Activated naive CD4-positive, alpha-beta T cell (primary cell): ENCODE results near the gene FHIP1A.

Experiments
- DNase-seq, 4 experiments: peaks; one replicate each; lab custom pipeline; 2025; lab: John Stamatoyannopoulos, UW

FHIP1A gene

GRCh38 chr4:151417766-151418376 lies 8.9 kb downstream of the FHIP1A start:
- DNase-seq: no peak

GRCh38 chr4:151418385-151418784 lies 9.4 kb downstream of the FHIP1A start:
- no peak for DNase-seq

- DNase-seq: no peak
Measured at GRCh38 chr4:151418856-151419255, 9.9 kb downstream of the FHIP1A start.

GRCh38 chr4:151420250-151420807 lies 11.4 kb downstream of the FHIP1A start:
- DNase-seq: no peak

- no peak for DNase-seq
Measured at GRCh38 chr4:151422854-151423253, 13.9 kb downstream of the FHIP1A start.

- DNase-seq: no peak
Measured at GRCh38 chr4:151426513-151426912, 17.5 kb downstream of the FHIP1A start.

- no peak for DNase-seq
Measured at GRCh38 chr4:151427266-151427665, 18.3 kb downstream of the FHIP1A start.

- DNase-seq: no peak
Measured at GRCh38 chr4:151428346-151428745, 19.4 kb downstream of the FHIP1A start.

- no peak for DNase-seq
Measured at GRCh38 chr4:151429957-151430570, 21.1 kb downstream of the FHIP1A start.

GRCh38 chr4:151430740-151431457 lies 21.9 kb downstream of the FHIP1A start:
- no peak for DNase-seq

- no peak for DNase-seq
Measured at GRCh38 chr4:151431728-151432127, 22.8 kb downstream of the FHIP1A start.

GRCh38 chr4:151432654-151433053 lies 23.7 kb downstream of the FHIP1A start:
- DNase-seq: no peak

GRCh38 chr4:151434183-151434860 lies 25.3 kb downstream of the FHIP1A start:
- no peak for DNase-seq

- DNase-seq: no peak
Measured at GRCh38 chr4:151436093-151436518, 27.1 kb downstream of the FHIP1A start.

GRCh38 chr4:151437505-151437904 lies 28.5 kb downstream of the FHIP1A start:
- DNase-seq: no peak

- DNase-seq: no peak
Measured at GRCh38 chr4:151438154-151438553, 29.2 kb downstream of the FHIP1A start.

- no peak for DNase-seq
Measured at GRCh38 chr4:151439320-151439719, 30.3 kb downstream of the FHIP1A start.

GRCh38 chr4:151442002-151442401 lies 33.0 kb downstream of the FHIP1A start:
- DNase-seq: no peak

- no peak for DNase-seq
Measured at GRCh38 chr4:151443247-151443646, 34.3 kb downstream of the FHIP1A start.

GRCh38 chr4:151443752-151444151 lies 34.8 kb downstream of the FHIP1A start:
- no peak for DNase-seq

GRCh38 chr4:151446208-151446607 lies 37.2 kb downstream of the FHIP1A start:
- no peak for DNase-seq

GRCh38 chr4:151454513-151454912 lies 45.5 kb downstream of the FHIP1A start:
- no peak for DNase-seq
